Right renal pelvis (tissue), 4 donors: Measurements from ENCODE around the gene SYT6. TPM values are rescaled to one million over a fixed set of nuclear protein-coding genes. Genes with fewer than 3 reads are reported as not detected.

Experiments
- polyA plus RNA-seq, 4 donors: library from polyadenylated mRNA; unstranded; fragments of 120-200 nt; gene quantifications; one replicate each; pipeline ENCODE4 v1.2.1, GENCODE V29; 2013; ENCODE audit not compliant: insufficient read length in 4 of 4

SYT6 gene
- polyA plus RNA-seq, 4 donors: 1.3 to 1.7 (median 1.5) TPM

Other genes with a start within 250 kb of the SYT6 start
- 10 to 100 TPM; 24.0 to 33.0 (median 26.0) TPM for gene AP4B1, start 249.1 kb downstream of the SYT6 start, polyA plus RNA-seq
- 10 to 100 TPM; 10.2 to 12.7 (median 11.1) TPM for gene DCLRE1B, start 248.5 kb downstream of the SYT6 start, polyA plus RNA-seq
- 10 to 100 TPM; 38.7 to 47.9 (median 44.7) TPM for gene HIPK1, start 224.5 kb downstream of the SYT6 start, polyA plus RNA-seq
- gene OLFML3, start 174.4 kb downstream of the SYT6 start, polyA plus RNA-seq: 100 to 1,000 TPM; 131 to 178 (median 166) TPM